Fibroblast of upper back skin (primary cell): ENCODE data around the gene FUNDC1.
A peak's percentile ranks its signal among the peaks of the same experiment; 100 is the strongest.

Experiments used
- DNase-seq: peaks from one replicate; pipeline ENCODE4 v3.0.0-alpha.2; 2013

The FUNDC1 gene

GRCh38 chrX:44474410-44474809, 68.2 kb downstream of the FUNDC1 start:
- DNase-seq, result peak; percentile 1
